Endodermal cell (in vitro differentiated cells): Measurements from ENCODE around the gene DUSP2. TPM values are rescaled to one million over a fixed set of nuclear protein-coding genes. Genes with fewer than 3 reads are reported as not detected.

ENCODE experiments used
- DNase-seq: peaks from one replicate; pipeline ENCODE4 v3.0.0-alpha.2; 2017
- H3K27ac ChIP-seq: 2 replicates; pipeline ENCODE4 v1.5.1; 2013; ENCODE audit warnings: mild to moderate bottlenecking, low read depth, low read length, moderate library complexity
- H3K27me3 ChIP-seq: 2 replicates; pipeline ENCODE4 v1.6.1; 2013; ENCODE audit warnings: mild to moderate bottlenecking, low read length, moderate library complexity; ENCODE audit not compliant: insufficient read depth, control insufficient read depth, poor library complexity, severe bottlenecking
- H3K36me3 ChIP-seq: 2 replicates; pipeline ENCODE4 v1.7.0; 2013; ENCODE audit warnings: mild to moderate bottlenecking, low read length, moderate library complexity; ENCODE audit not compliant: control insufficient read depth, insufficient read depth
- H3K4me1 ChIP-seq: one replicate; pipeline ENCODE4 v1.7.0; 2013; ENCODE audit warnings: low read length; ENCODE audit not compliant: control insufficient read depth, insufficient read depth
- H3K4me3 ChIP-seq: 2 replicates; pipeline ENCODE4 v1.5.1; 2013; ENCODE audit warnings: mild to moderate bottlenecking, low read length, moderate library complexity
- H3K9ac ChIP-seq: 2 replicates; pipeline ENCODE4 v1.6.1; 2013; ENCODE audit warnings: mild to moderate bottlenecking, low read length, moderate library complexity; ENCODE audit not compliant: poor library complexity, severe bottlenecking; ENCODE audit errors: extremely low read depth
- H3K9me3 ChIP-seq: 2 replicates; pipeline ENCODE4 v1.6.1; 2013; ENCODE audit warnings: mild to moderate bottlenecking, low read length, moderate library complexity; ENCODE audit not compliant: control insufficient read depth
- H3K27ac Mint-ChIP-seq: 2 replicates; pipeline ENCODE4 v1.8.0; 2020; ENCODE audit warnings: mixed read lengths
- H3K27me3 Mint-ChIP-seq: 2 replicates; pipeline ENCODE4 v1.8.0; 2021; ENCODE audit warnings: mild to moderate bottlenecking, mixed read lengths; ENCODE audit not compliant: insufficient read depth
- H3K36me3 Mint-ChIP-seq: 2 replicates; pipeline ENCODE4 v1.8.0; 2020; ENCODE audit warnings: low read depth, mixed read lengths
- H3K4me1 Mint-ChIP-seq: 2 replicates; pipeline ENCODE4 v1.8.0; 2020; ENCODE audit warnings: mixed read lengths
- H3K4me3 Mint-ChIP-seq: 2 replicates; pipeline ENCODE4 v1.8.0; 2020; ENCODE audit warnings: mild to moderate bottlenecking, moderate library complexity, mixed read lengths
- H3K9me3 Mint-ChIP-seq: 2 replicates; pipeline ENCODE4 v1.8.0; 2020; ENCODE audit warnings: mild to moderate bottlenecking, mixed read lengths
- CTCF ChIP-seq: fragments of 200-600 bp; sonication (generic); conservative IDR thresholded peaks from 2 replicates; pipeline ENCODE4 v1.5.0; 2021; ENCODE audit warnings: antibody characterized with exemption, mild to moderate bottlenecking
- WGBS, 2 experiments: methylation state at CpG; one replicate each; pipeline versions ENCODE4 v1.1.5 to v1.1.7; 2013; ENCODE audit warnings: missing lambda C conversion rate in 2 of 2, mixed read lengths in 1 of 2; ENCODE audit not compliant: insufficient coverage in 1 of 2, insufficient read length in 1 of 2; 5-methylcytosine and 5-hydroxymethylcytosine counted together
- total RNA-seq, 2 donors: library from RNA; stranded (reverse); fragmentation: NEBNext Ultra II Directional in 1 of 2; extraction: Animal tissue kit (Norgen Biotek cat#: 25700) in 1 of 2; gene quantifications; 2 replicates in 1 of 2; 3 replicates in 1 of 2; pipeline ENCODE4 v1.2.1, GENCODE V29; 2021

DUSP2 gene
- total RNA-seq, 2 donors from 2014 or later: 1.6 to 2.2 TPM

GRCh38 chr2:96145848-96146152 lies 560 bp upstream of the DUSP2 start:
- no peaks in the 10 kb centered on the region for H3K9me3 ChIP-seq
- H3K4me1 Mint-ChIP-seq: peaks cover 10% of the 10 kb centered on the region
- peak; percentile 62 for DNase-seq
- WGBS, 2 experiments: 67 to 85% methylated on average over 2 to 3 of the region's 3 CpGs
- no peak overlapping the region for H3K9ac ChIP-seq
- no peaks in the 10 kb centered on the region for H3K9me3 Mint-ChIP-seq
- no peaks in the 10 kb centered on the region for H3K4me1 ChIP-seq
- H3K36me3 ChIP-seq: no peaks in the 10 kb centered on the region
- H3K27ac ChIP-seq: no peak overlapping the region
- peak overlapping the region; percentile 61 for H3K4me3 Mint-ChIP-seq
- peaks cover 30% of the 10 kb centered on the region for H3K27me3 ChIP-seq
- no peaks in the 10 kb centered on the region for H3K36me3 Mint-ChIP-seq
- no peak overlapping the region for H3K4me3 ChIP-seq
- no peak for TF ChIP-seq CTCF
- no peak overlapping the region for H3K27ac Mint-ChIP-seq
- peaks cover 27% of the 10 kb centered on the region for H3K27me3 Mint-ChIP-seq

- Histone ChIP-seq H3K4me3 (no peak overlapping the region), H3K36me3 (no peaks in the 10 kb centered on the region), H3K27ac (no peak overlapping the region), H3K4me1 (no peaks in the 10 kb centered on the region), H3K9me3 (no peaks in the 10 kb centered on the region), H3K9ac (no peak overlapping the region), H3K27me3 (peaks cover 30% of the 10 kb centered on the region)
- Mint-ChIP-seq H3K4me3 (peak overlapping the region; percentile 61), H3K27ac (peak overlapping the region; percentile 35), H3K36me3 (no peaks in the 10 kb centered on the region), H3K4me1 (peaks cover 10% of the 10 kb centered on the region), H3K27me3 (peaks cover 27% of the 10 kb centered on the region), H3K9me3 (no peaks in the 10 kb centered on the region)
- DNase-seq: peak; percentile 80
- WGBS, 2 experiments: 20 to 34% methylated on average over 8 to 32 of the region's 35 CpGs
- TF ChIP-seq CTCF: no peak
Measured at GRCh38 chr2:96144481-96145035, 682 bp downstream of the DUSP2 start.

- WGBS, 2 experiments: 87% methylated on average over 20 to 23 of the region's 23 CpGs
- H3K9ac ChIP-seq: no peak overlapping the region
- TF ChIP-seq CTCF: peak; percentile 69
- no peak overlapping the region for H3K4me3 ChIP-seq
- H3K9me3 Mint-ChIP-seq: no peaks in the 10 kb centered on the region
- no peaks in the 10 kb centered on the region for H3K4me1 ChIP-seq
- H3K36me3 ChIP-seq: no peaks in the 10 kb centered on the region
- H3K4me1 Mint-ChIP-seq: peaks cover 10% of the 10 kb centered on the region
- peak overlapping the region; percentile 61 for H3K4me3 Mint-ChIP-seq
- no peaks in the 10 kb centered on the region for H3K9me3 ChIP-seq
- H3K27ac Mint-ChIP-seq: no peak overlapping the region
- peaks cover 30% of the 10 kb centered on the region for H3K27me3 ChIP-seq
- no peak overlapping the region for H3K27ac ChIP-seq
- H3K27me3 Mint-ChIP-seq: peaks cover 27% of the 10 kb centered on the region
- H3K36me3 Mint-ChIP-seq: no peaks in the 10 kb centered on the region
- peak; percentile 89 for DNase-seq
Measured at GRCh38 chr2:96143848-96144480, 1.3 kb downstream of the DUSP2 start.
